HG03066 (cell line): ENCODE results near the gene SPEM1.

ENCODE experiments used
- ATAC-seq: cut with Tn5 transposase; IDR thresholded peaks from one replicate; pipeline ENCODE4 v1.9.1; 2021; ENCODE audit warnings: low read depth; ENCODE audit not compliant: unreplicated experiment

Gene SPEM1

GRCh38 chr17:7417056-7417655, 3.0 kb upstream of the SPEM1 start:
- no peak for ATAC-seq

GRCh38 chr17:7418472-7419152, 1.5 kb upstream of the SPEM1 start:
- no peak for ATAC-seq

- no peak for ATAC-seq
Measured at GRCh38 chr17:7421186-7421585, 1.1 kb downstream of the SPEM1 start.

- ATAC-seq: no peak
Measured at GRCh38 chr17:7423679-7424078, 3.6 kb downstream of the SPEM1 start.

GRCh38 chr17:7425316-7425715, 5.2 kb downstream of the SPEM1 start, which contains the start of gene SPEM2:
Gene SPEM2, plus strand, starts transcription at chr17:7425616. Its CDS starts 73 bp downstream, at chr17:7425689.
- no peak for ATAC-seq

- ATAC-seq: no peak
Measured at GRCh38 chr17:7425756-7426155, 5.6 kb downstream of the SPEM1 start.

- no peak for ATAC-seq
Measured at GRCh38 chr17:7426203-7426863, 6.2 kb downstream of the SPEM1 start.

- no peak for ATAC-seq
Measured at GRCh38 chr17:7426896-7427489, 6.9 kb downstream of the SPEM1 start.

- ATAC-seq: no peak
Measured at GRCh38 chr17:7427549-7427948, 7.4 kb downstream of the SPEM1 start.

GRCh38 chr17:7428557-7428956, 8.4 kb downstream of the SPEM1 start, which contains the start of gene SPEM3:
Gene SPEM3, plus strand, starts transcription at chr17:7428857. Its CDS starts 46 bp downstream, at chr17:7428903.
- ATAC-seq: no peak

- ATAC-seq: no peak
Measured at GRCh38 chr17:7429722-7430121, 9.6 kb downstream of the SPEM1 start.

GRCh38 chr17:7431231-7431630, 11.1 kb downstream of the SPEM1 start:
- no peak for ATAC-seq

- no peak for ATAC-seq
Measured at GRCh38 chr17:7432296-7432695, 12.2 kb downstream of the SPEM1 start.

- ATAC-seq: no peak
Measured at GRCh38 chr17:7435676-7436555, 15.8 kb downstream of the SPEM1 start.

GRCh38 chr17:7436556-7437368, 16.6 kb downstream of the SPEM1 start:
- ATAC-seq: no peak

GRCh38 chr17:7437369-7437863, 17.3 kb downstream of the SPEM1 start:
- no peak for ATAC-seq

GRCh38 chr17:7437950-7438614, 18.0 kb downstream of the SPEM1 start:
- no peak for ATAC-seq

- ATAC-seq: no peak
Measured at GRCh38 chr17:7438656-7439460, 18.7 kb downstream of the SPEM1 start.
